Activated naive CD4-positive, alpha-beta T cell treated with anti-CD3 and anti-CD28 coated beads, Interleukin-2, amount 50 U/mL, for 24 hours (primary cell): ENCODE results near the gene CRB1.

ENCODE experiments used
- H3K27ac Mint-ChIP-seq: one replicate; pipeline ENCODE4 v1.8.0; 2021; ENCODE audit warnings: mild to moderate bottlenecking, mixed read lengths
- H3K27me3 Mint-ChIP-seq: one replicate; pipeline ENCODE4 v1.8.0; 2021; ENCODE audit warnings: mixed read lengths
- H3K36me3 Mint-ChIP-seq: one replicate; pipeline ENCODE4 v1.8.0; 2021; ENCODE audit warnings: mixed read lengths
- H3K4me1 Mint-ChIP-seq: one replicate; pipeline ENCODE4 v1.8.0; 2021; ENCODE audit warnings: mixed read lengths
- H3K4me3 Mint-ChIP-seq: one replicate; pipeline ENCODE4 v1.8.0; 2021; ENCODE audit warnings: mild to moderate bottlenecking, mixed read lengths
- H3K9me3 Mint-ChIP-seq: one replicate; pipeline ENCODE4 v1.8.0; 2021; ENCODE audit warnings: mixed read lengths

CRB1 gene

GRCh38 chr1:197268012-197268411, at the start of gene CRB1:
CRB1 (plus strand) TSS chr1:197268252; CDS start chr1:197268413, 161 bp downstream.
- Mint-ChIP-seq H3K9me3 (no peaks in the 10 kb centered on the region), H3K27me3 (no peaks in the 10 kb centered on the region), H3K27ac (no peak within 1 kb of the TSS), H3K4me1 (no peaks in the 10 kb centered on the region), H3K36me3 (peaks cover 2% of the 10 kb centered on the region), H3K4me3 (no peak within 1 kb of the TSS)

GRCh38 chr1:197218857-197219256, 49.2 kb upstream of the CRB1 start:
- Mint-ChIP-seq H3K4me1 (peaks cover 5% of the 10 kb centered on the region), H3K4me3 (no peak overlapping the region), H3K36me3 (peaks cover 3% of the 10 kb centered on the region), H3K27me3 (no peaks in the 10 kb centered on the region), H3K9me3 (peaks cover 8% of the 10 kb centered on the region), H3K27ac (no peak overlapping the region)

- H3K36me3 Mint-ChIP-seq, result peaks cover 3% of the 10 kb centered on the region
- H3K4me3 Mint-ChIP-seq, result no peak overlapping the region
- H3K4me1 Mint-ChIP-seq, result peaks cover 5% of the 10 kb centered on the region
- no peaks in the 10 kb centered on the region for H3K27me3 Mint-ChIP-seq
- H3K27ac Mint-ChIP-seq, result no peak overlapping the region
- H3K9me3 Mint-ChIP-seq, result no peaks in the 10 kb centered on the region
Measured at GRCh38 chr1:197222025-197222685, 45.9 kb upstream of the CRB1 start.

GRCh38 chr1:197222780-197223179, 45.3 kb upstream of the CRB1 start:
- H3K4me1 Mint-ChIP-seq, result peaks cover 5% of the 10 kb centered on the region
- no peaks in the 10 kb centered on the region for H3K9me3 Mint-ChIP-seq
- H3K27ac Mint-ChIP-seq, result no peak overlapping the region
- no peaks in the 10 kb centered on the region for H3K27me3 Mint-ChIP-seq
- H3K36me3 Mint-ChIP-seq, result peaks cover 3% of the 10 kb centered on the region
- H3K4me3 Mint-ChIP-seq, result no peak overlapping the region

- H3K4me1 Mint-ChIP-seq, result peaks cover 5% of the 10 kb centered on the region
- H3K27ac Mint-ChIP-seq, result no peak overlapping the region
- H3K4me3 Mint-ChIP-seq, result no peak overlapping the region
- no peaks in the 10 kb centered on the region for H3K27me3 Mint-ChIP-seq
- H3K9me3 Mint-ChIP-seq, result no peaks in the 10 kb centered on the region
- peaks cover 4% of the 10 kb centered on the region for H3K36me3 Mint-ChIP-seq
Measured at GRCh38 chr1:197224160-197224559, 43.9 kb upstream of the CRB1 start.

GRCh38 chr1:197225611-197226010, 42.4 kb upstream of the CRB1 start:
- no peaks in the 10 kb centered on the region for H3K27me3 Mint-ChIP-seq
- H3K9me3 Mint-ChIP-seq, result no peaks in the 10 kb centered on the region
- H3K36me3 Mint-ChIP-seq, result peaks cover 4% of the 10 kb centered on the region
- no peak overlapping the region for H3K27ac Mint-ChIP-seq
- H3K4me3 Mint-ChIP-seq, result no peak overlapping the region
- no peaks in the 10 kb centered on the region for H3K4me1 Mint-ChIP-seq

- Mint-ChIP-seq H3K9me3 (no peaks in the 10 kb centered on the region), H3K4me1 (no peaks in the 10 kb centered on the region), H3K36me3 (peaks cover 2% of the 10 kb centered on the region), H3K4me3 (no peak overlapping the region), H3K27me3 (no peaks in the 10 kb centered on the region), H3K27ac (no peak overlapping the region)
Measured at GRCh38 chr1:197234581-197234980, 33.5 kb upstream of the CRB1 start.

GRCh38 chr1:197235355-197235754, 32.7 kb upstream of the CRB1 start:
- Mint-ChIP-seq H3K4me3 (no peak overlapping the region), H3K4me1 (no peaks in the 10 kb centered on the region), H3K27me3 (no peaks in the 10 kb centered on the region), H3K9me3 (no peaks in the 10 kb centered on the region), H3K27ac (no peak overlapping the region), H3K36me3 (peaks cover 4% of the 10 kb centered on the region)

- no peaks in the 10 kb centered on the region for H3K4me1 Mint-ChIP-seq
- H3K36me3 Mint-ChIP-seq, result peaks cover 8% of the 10 kb centered on the region
- H3K27me3 Mint-ChIP-seq, result peaks cover 1% of the 10 kb centered on the region
- no peak overlapping the region for H3K4me3 Mint-ChIP-seq
- no peaks in the 10 kb centered on the region for H3K9me3 Mint-ChIP-seq
- no peak overlapping the region for H3K27ac Mint-ChIP-seq
Measured at GRCh38 chr1:197247465-197247864, 20.6 kb upstream of the CRB1 start.

- H3K36me3 Mint-ChIP-seq, result peaks cover 4% of the 10 kb centered on the region
- H3K9me3 Mint-ChIP-seq, result no peaks in the 10 kb centered on the region
- H3K4me1 Mint-ChIP-seq, result no peaks in the 10 kb centered on the region
- no peak overlapping the region for H3K27ac Mint-ChIP-seq
- H3K4me3 Mint-ChIP-seq, result no peak overlapping the region
- H3K27me3 Mint-ChIP-seq, result peaks cover 1% of the 10 kb centered on the region
Measured at GRCh38 chr1:197249324-197249723, 18.7 kb upstream of the CRB1 start.

GRCh38 chr1:197250616-197251015, 17.4 kb upstream of the CRB1 start:
- Mint-ChIP-seq H3K4me1 (no peaks in the 10 kb centered on the region), H3K9me3 (no peaks in the 10 kb centered on the region), H3K27me3 (peaks cover 1% of the 10 kb centered on the region)

GRCh38 chr1:197252973-197253372, 15.1 kb upstream of the CRB1 start:
- no peaks in the 10 kb centered on the region for H3K36me3 Mint-ChIP-seq
- no peaks in the 10 kb centered on the region for H3K9me3 Mint-ChIP-seq
- H3K27ac Mint-ChIP-seq, result no peak overlapping the region
- no peaks in the 10 kb centered on the region for H3K4me1 Mint-ChIP-seq
- peaks cover 1% of the 10 kb centered on the region for H3K27me3 Mint-ChIP-seq
- H3K4me3 Mint-ChIP-seq, result no peak overlapping the region

More at GRCh38 chr1:197250616-197251015, 17.4 kb upstream of the CRB1 start:
- H3K27ac Mint-ChIP-seq, result no peak overlapping the region
- H3K4me3 Mint-ChIP-seq, result no peak overlapping the region
- no peaks in the 10 kb centered on the region for H3K36me3 Mint-ChIP-seq

GRCh38 chr1:197254866-197255265, 13.2 kb upstream of the CRB1 start:
- no peaks in the 10 kb centered on the region for H3K4me1 Mint-ChIP-seq
- peaks cover 1% of the 10 kb centered on the region for H3K27me3 Mint-ChIP-seq
- H3K27ac Mint-ChIP-seq, result no peak overlapping the region
- H3K4me3 Mint-ChIP-seq, result no peak overlapping the region
- no peaks in the 10 kb centered on the region for H3K9me3 Mint-ChIP-seq
- H3K36me3 Mint-ChIP-seq, result peaks cover 3% of the 10 kb centered on the region

- Mint-ChIP-seq H3K4me1 (no peaks in the 10 kb centered on the region), H3K27ac (no peak overlapping the region), H3K27me3 (no peaks in the 10 kb centered on the region), H3K36me3 (peaks cover 2% of the 10 kb centered on the region), H3K9me3 (no peaks in the 10 kb centered on the region), H3K4me3 (no peak overlapping the region)
Measured at GRCh38 chr1:197264936-197265567, 3.0 kb upstream of the CRB1 start.

- H3K4me1 Mint-ChIP-seq, result no peaks in the 10 kb centered on the region
- H3K27me3 Mint-ChIP-seq, result no peaks in the 10 kb centered on the region
- peaks cover 2% of the 10 kb centered on the region for H3K36me3 Mint-ChIP-seq
- H3K9me3 Mint-ChIP-seq, result no peaks in the 10 kb centered on the region
- H3K27ac Mint-ChIP-seq, result no peak overlapping the region
- H3K4me3 Mint-ChIP-seq, result no peak overlapping the region
Measured at GRCh38 chr1:197269053-197269452, 1.0 kb downstream of the CRB1 start.

- Mint-ChIP-seq H3K4me1 (no peaks in the 10 kb centered on the region), H3K4me3 (no peak overlapping the region), H3K27me3 (no peaks in the 10 kb centered on the region), H3K36me3 (no peaks in the 10 kb centered on the region), H3K27ac (no peak overlapping the region), H3K9me3 (no peaks in the 10 kb centered on the region)
Measured at GRCh38 chr1:197272791-197273190, 4.7 kb downstream of the CRB1 start.

GRCh38 chr1:197277166-197277565, 9.1 kb downstream of the CRB1 start:
- H3K36me3 Mint-ChIP-seq, result no peaks in the 10 kb centered on the region
- no peaks in the 10 kb centered on the region for H3K9me3 Mint-ChIP-seq
- no peak overlapping the region for H3K27ac Mint-ChIP-seq
- H3K4me3 Mint-ChIP-seq, result no peak overlapping the region
- H3K4me1 Mint-ChIP-seq, result no peaks in the 10 kb centered on the region
- H3K27me3 Mint-ChIP-seq, result no peaks in the 10 kb centered on the region
